Heart left ventricle (tissue), 13 donors: ENCODE results near the gene MTMR1.

ENCODE experiments used
- CTCF ChIP-seq, 12 donors: fragments of 200-600 bp; sonication (generic) in 4 of 12; IDR thresholded peaks; one replicate each; pipeline versions ENCODE4 v1.5.0 to v1.8.0; 2018 to 2022; ENCODE audit warnings: antibody characterized with exemption in 12 of 12, mild to moderate bottlenecking in 5 of 12
- POLR2A ChIP-seq, 2 donors: fragments of 450-650 bp; IDR thresholded peaks; one replicate each; pipeline ENCODE4 v1.6.1; 2017; ENCODE audit warnings: antibody characterized with exemption in 2 of 2, mild to moderate bottlenecking in 2 of 2, moderate library complexity in 2 of 2
- donor health status: ischemic (EF 13 %, LVEDD 7.1; RV severe dilation, severe dysfunction).
- donor health status: DM: no; HTN: yes; CAD: no.
- donor health status: DM: no; HTN: no; CAD: no.
- donor health status: ischemic (EF 25% LVEDD 6.9; RV normal size, moderate dysfunction).
- donor health status: ischemic (EF 25% LVEDD 5.7; RV mildly dilated, moderate dysfunction).
- donor health status: ischemic (EF 35%, LVEDD 5.7; RV mildly dilated, moderate dysfunction).
- donor health status: nonischemic (EF 11% LVEDD 7.7; RV severe dilation, severe dysfunction).
- donor health status: DM: yes; HTN: yes; CAD: no.
- donor health status: PGD.
- donor health status: ischemic (EF 29% LVEDD 5.4; RV normal size, mild dysfunction).
- donor health status: nonischemic (EF 23%, LVEDD 6.1; RV moderate dilation, normal function).

GRCh38 chrX:150753968-150754367 lies 60.8 kb downstream of the MTMR1 start:
- TF ChIP-seq CTCF (IDR thresholded peaks at IDR 0.05) (no peak), POLR2A (IDR thresholded peaks at IDR 0.05) (no peak)
